PC-3 (cell line): ENCODE data around the gene SCAF4. TPM values are rescaled to one million over a fixed set of nuclear protein-coding genes. Genes with fewer than 3 reads are reported as not detected.
A peak's percentile ranks its signal among the peaks of the same experiment; 100 is the strongest.

Experiments used
- ATAC-seq: fragments of 200-7000 bp; cut with Tn5 transposase; 2 replicates; pipeline ENCODE4 v1.9.1; 2020; ENCODE audit warnings: mild to moderate bottlenecking, moderate library complexity
- BruUV-seq: library from RNA; stranded (reverse); fragments of 400-500 nt; replicated peaks from 2 replicates; lab custom pipeline; 2021; lab: Mats Ljungman, UMichigan
- CTCF ChIA-PET: fragments of 300-600 bp; sonication (Branson Sonifier 250); formaldehyde crosslinking; loops from one replicate; lab custom pipeline; 2022; ENCODE audit warnings: antibody characterized with exemption; lab: Charles Lee
- POLR2A ChIA-PET: fragments of 300-600 bp; sonication (Branson Sonifier 250); formaldehyde crosslinking; loops from one replicate; lab custom pipeline; 2022; ENCODE audit warnings: antibody characterized with exemption; ENCODE audit not compliant: unreplicated experiment; lab: Charles Lee
- DNase-seq: peaks from one replicate; pipeline ENCODE4 v3.0.0-alpha.2; 2015
- H2AFZ ChIP-seq: fragments of 300-600 bp; sonication (generic); 2 replicates; pipeline ENCODE4 v1.6.0; 2016; ENCODE audit warnings: antibody characterized with exemption, low read length
- H3F3A ChIP-seq: fragments of 300-600 bp; sonication (generic); one replicate; pipeline ENCODE4 v1.6.0; 2017; ENCODE audit warnings: antibody characterized with exemption, low read length, control low read depth, mild to moderate bottlenecking; ENCODE audit not compliant: unreplicated experiment
- H3K27ac ChIP-seq: fragments of 300-600 bp; sonication (generic); 2 replicates; pipeline ENCODE4 v1.5.1; 2016; ENCODE audit warnings: mild to moderate bottlenecking, low read length
- H3K27me3 ChIP-seq: fragments of 300-600 bp; sonication (generic); 2 replicates; pipeline ENCODE4 v1.6.1; 2016; ENCODE audit warnings: low read length, mixed read lengths
- H3K36me3 ChIP-seq: fragments of 300-600 bp; sonication (generic); 2 replicates; pipeline ENCODE4 v1.6.1; 2016; ENCODE audit warnings: low read depth, mixed run types, low read length, mixed read lengths
- H3K4me1 ChIP-seq: fragments of 300-600 bp; sonication (generic); 2 replicates; pipeline ENCODE4 v1.5.1; 2016; ENCODE audit warnings: low read length; ENCODE audit not compliant: insufficient read depth
- H3K4me2 ChIP-seq: fragments of 300-600 bp; sonication (generic); 2 replicates; pipeline ENCODE4 v1.6.0; 2016; ENCODE audit warnings: low read length
- H3K4me3 ChIP-seq: fragments of 300-600 bp; sonication (generic); 2 replicates; pipeline ENCODE4 v1.5.1; 2016; ENCODE audit warnings: mild to moderate bottlenecking, low read length, mixed read lengths
- H3K79me2 ChIP-seq: fragments of 300-600 bp; sonication (generic); 2 replicates; pipeline ENCODE4 v1.6.1; 2017; ENCODE audit warnings: low read length, mixed read lengths
- H3K9ac ChIP-seq: fragments of 300-600 bp; sonication (generic); 2 replicates; pipeline ENCODE4 v1.6.0; 2016; ENCODE audit warnings: mild to moderate bottlenecking, low read length
- H3K9me2 ChIP-seq: fragments of 300-600 bp; sonication (generic); replicated peaks from 2 replicates; pipeline ENCODE4 v1.6.1; 2016; ENCODE audit warnings: mixed run types, low read length, mixed read lengths
- H3K9me3 ChIP-seq: fragments of 300-600 bp; sonication (generic); 2 replicates; pipeline ENCODE4 v1.6.1; 2016; ENCODE audit warnings: low read length, mixed read lengths
- H4K20me1 ChIP-seq: fragments of 300-600 bp; sonication (generic); 2 replicates; pipeline ENCODE4 v1.6.1; 2016; ENCODE audit warnings: low read length, mixed read lengths
- EZH2 ChIP-seq: fragments of 300-600 bp; sonication (generic); IDR thresholded peaks from one replicate; pipeline ENCODE4 v1.6.1; 2017; ENCODE audit warnings: antibody characterized with exemption, mild to moderate bottlenecking, low read length; ENCODE audit not compliant: unreplicated experiment
- EZH2phosphoT487 ChIP-seq: fragments of 300-600 bp; sonication (generic); IDR thresholded peaks from 2 replicates; pipeline ENCODE4 v1.6.1; 2018; ENCODE audit warnings: mild to moderate bottlenecking, antibody characterized with exemption, low read length, borderline replicate concordance
- intact Hi-C: fragments of 100-400 bp; cut with micrococcal nuclease; formaldehyde crosslinking; loops from 2 replicates; pipeline ENCODE4 v1.9.0; 2023
- total RNA-seq: library from RNA; depleted of rRNA; stranded (reverse); fragments of >200 nt; gene quantifications from 2 replicates; pipeline ENCODE4 v1.2.3, GENCODE V29; 2014
- TF ChIP-seq, protein P1 (sequence below): fragments of 300-600 bp; sonication (generic); conservative IDR thresholded peaks from 2 replicates; pipeline ENCODE4 v1.5.1; 2017; ENCODE audit warnings: antibody characterized with exemption, low read depth, mild to moderate bottlenecking, low read length

The SCAF4 gene
- total RNA-seq, 1 experiment from 2014 or later: 11.2 TPM

DNA sequence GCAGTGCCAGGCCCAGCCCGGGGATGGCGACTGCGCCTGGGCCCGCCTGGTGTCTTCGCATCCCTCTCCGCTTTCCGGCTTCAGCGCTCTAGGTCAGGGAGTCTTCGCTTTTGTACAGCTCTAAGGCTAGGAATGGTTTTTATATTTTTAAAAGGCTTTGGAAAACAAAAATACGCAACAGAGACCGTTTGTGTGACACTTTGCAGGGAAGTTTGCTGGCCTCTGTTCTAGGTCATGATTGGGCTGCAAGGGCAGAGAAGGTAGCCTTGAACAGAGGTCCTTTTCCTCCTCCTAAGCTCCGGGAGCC, 71.7 kb downstream of the SCAF4 start:
- ATAC-seq: peak; percentile 27
- H3K4me2 ChIP-seq: peak overlapping the region; percentile 92
- no peaks in the 10 kb centered on the region for H3K9me2 ChIP-seq
- no peaks in the 10 kb centered on the region for H3K9me3 ChIP-seq
- peak overlapping the region; percentile 86 for H3K4me3 ChIP-seq
- peaks cover 57% of the 10 kb centered on the region for H3K79me2 ChIP-seq
- H3K36me3 ChIP-seq: peaks cover 21% of the 10 kb centered on the region; the same call in 1 of the 2 replicates
- intact Hi-C loops: loop anchor here (2.0 kb wide), 1 partner anchor 71 kb away; no protein-coding TSS in a partner anchor
- TF ChIP-seq EZH2phosphoT487 (no peak), EZH2 (no peak)
- TF ChIP-seq, protein P1, sequence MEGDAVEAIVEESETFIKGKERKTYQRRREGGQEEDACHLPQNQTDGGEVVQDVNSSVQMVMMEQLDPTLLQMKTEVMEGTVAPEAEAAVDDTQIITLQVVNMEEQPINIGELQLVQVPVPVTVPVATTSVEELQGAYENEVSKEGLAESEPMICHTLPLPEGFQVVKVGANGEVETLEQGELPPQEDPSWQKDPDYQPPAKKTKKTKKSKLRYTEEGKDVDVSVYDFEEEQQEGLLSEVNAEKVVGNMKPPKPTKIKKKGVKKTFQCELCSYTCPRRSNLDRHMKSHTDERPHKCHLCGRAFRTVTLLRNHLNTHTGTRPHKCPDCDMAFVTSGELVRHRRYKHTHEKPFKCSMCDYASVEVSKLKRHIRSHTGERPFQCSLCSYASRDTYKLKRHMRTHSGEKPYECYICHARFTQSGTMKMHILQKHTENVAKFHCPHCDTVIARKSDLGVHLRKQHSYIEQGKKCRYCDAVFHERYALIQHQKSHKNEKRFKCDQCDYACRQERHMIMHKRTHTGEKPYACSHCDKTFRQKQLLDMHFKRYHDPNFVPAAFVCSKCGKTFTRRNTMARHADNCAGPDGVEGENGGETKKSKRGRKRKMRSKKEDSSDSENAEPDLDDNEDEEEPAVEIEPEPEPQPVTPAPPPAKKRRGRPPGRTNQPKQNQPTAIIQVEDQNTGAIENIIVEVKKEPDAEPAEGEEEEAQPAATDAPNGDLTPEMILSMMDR: no peak
- DNase-seq: peak; percentile 21
- BruUV-seq: no TSS peak
- ChIA-PET CTCF (interaction anchor here (0.6 kb wide), 1 partner anchor 26 kb away, joined by 12 read pairs; no protein-coding TSS in a partner anchor), POLR2A (no interaction called here)
- H3F3A ChIP-seq: no peaks in the 10 kb centered on the region
- H3K27ac ChIP-seq: no peak overlapping the region
- no peak overlapping the region for H2AFZ ChIP-seq
- peak overlapping the region; percentile 87 for H3K9ac ChIP-seq
- H3K4me1 ChIP-seq: peaks cover 38% of the 10 kb centered on the region
- H4K20me1 ChIP-seq: peaks cover 36% of the 10 kb centered on the region
- no peaks in the 10 kb centered on the region for H3K27me3 ChIP-seq

DNA sequence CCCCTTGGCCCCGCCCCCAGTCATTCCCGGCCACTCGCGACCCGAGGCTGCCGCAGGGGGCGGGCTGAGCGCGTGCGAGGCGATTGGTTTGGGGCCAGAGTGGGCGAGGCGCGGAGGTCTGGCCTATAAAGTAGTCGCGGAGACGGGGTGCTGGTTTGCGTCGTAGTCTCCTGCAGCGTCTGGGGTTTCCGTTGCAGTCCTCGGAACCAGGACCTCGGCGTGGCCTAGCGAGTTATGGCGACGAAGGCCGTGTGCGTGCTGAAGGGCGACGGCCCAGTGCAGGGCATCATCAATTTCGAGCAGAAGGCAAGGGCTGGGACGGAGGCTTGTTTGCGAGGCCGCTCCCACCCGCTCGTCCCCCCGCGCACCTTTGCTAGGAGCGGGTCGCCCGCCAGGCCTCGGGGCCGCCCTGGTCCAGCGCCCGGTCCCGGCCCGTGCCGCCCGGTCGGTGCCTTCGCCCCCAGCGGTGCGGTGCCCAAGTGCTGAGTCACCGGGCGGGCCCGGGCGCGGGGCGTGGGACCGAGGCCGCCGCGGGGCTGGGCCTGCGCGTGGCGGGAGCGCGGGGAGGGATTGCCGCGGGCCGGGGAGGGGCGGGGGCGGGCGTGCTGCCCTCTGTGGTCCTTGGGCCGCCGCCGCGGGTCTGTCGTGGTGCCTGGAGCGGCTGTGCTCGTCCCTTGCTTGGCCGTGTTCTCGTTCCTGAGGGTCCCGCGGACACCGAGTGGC, 72.2 kb downstream of the SCAF4 start, which contains the start of gene SOD1:
Gene SOD1, plus strand, starts transcription at position 158 of the 723 bp plus-strand sequence. Its CDS starts 77 bp downstream, at position 235.
- H2AFZ ChIP-seq: peak within 1 kb of the TSS; percentile 92
- H3K27me3 ChIP-seq: no peaks in the 10 kb centered on the region
- no peaks in the 10 kb centered on the region for H3F3A ChIP-seq
- H3K9ac ChIP-seq: peak within 1 kb of the TSS; percentile 87
- DNase-seq (peak; percentile 95), ATAC-seq (peak; percentile 91)
- intact Hi-C loops: loop anchor here (1.0 to 2.0 kb wide), 2 partner anchors 29 to 71 kb away; no protein-coding TSS in a partner anchor
- peaks cover 35% of the 10 kb centered on the region for H4K20me1 ChIP-seq
- H3K4me2 ChIP-seq: peak within 1 kb of the TSS; percentile 92
- H3K27ac ChIP-seq: peak within 1 kb of the TSS; percentile 53
- ChIA-PET POLR2A (no interaction called here), CTCF (no interaction called here)
- H3K79me2 ChIP-seq: peaks cover 52% of the 10 kb centered on the region
- TF ChIP-seq EZH2: no peak
- no peak for TF ChIP-seq EZH2phosphoT487
- TF ChIP-seq, protein P1: no peak
- no TSS peak for BruUV-seq
- H3K4me3 ChIP-seq: peak within 1 kb of the TSS; percentile 86
- H3K9me3 ChIP-seq: no peaks in the 10 kb centered on the region
- H3K36me3 ChIP-seq: peaks cover 21% of the 10 kb centered on the region; the same call in 1 of the 2 replicates
- peaks cover 38% of the 10 kb centered on the region for H3K4me1 ChIP-seq
- no peaks in the 10 kb centered on the region for H3K9me2 ChIP-seq

DNA sequence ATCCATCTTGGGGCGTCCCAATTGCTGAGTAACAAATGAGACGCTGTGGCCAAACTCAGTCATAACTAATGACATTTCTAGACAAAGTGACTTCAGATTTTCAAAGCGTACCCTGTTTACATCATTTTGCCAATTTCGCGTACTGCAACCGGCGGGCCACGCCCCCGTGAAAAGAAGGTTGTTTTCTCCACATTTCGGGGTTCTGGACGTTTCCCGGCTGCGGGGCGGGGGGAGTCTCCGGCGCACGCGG, 72.7 kb downstream of the SCAF4 start:
- H3K27ac ChIP-seq: 0 out of 2 replicates have a peak overlapping the region, but pooled peaks have one; percentile 14
- BruUV-seq: no TSS peak
- peaks cover 38% of the 10 kb centered on the region for H3K4me1 ChIP-seq
- intact Hi-C loops: loop anchor here (1.0 kb wide), 1 partner anchor 29 kb away; no protein-coding TSS in a partner anchor
- H3K36me3 ChIP-seq: peaks cover 20% of the 10 kb centered on the region; the same call in 1 of the 2 replicates
- H3K9ac ChIP-seq: peak overlapping the region; percentile 87
- H2AFZ ChIP-seq: peak overlapping the region; percentile 92
- ATAC-seq: peak; percentile 22
- no peaks in the 10 kb centered on the region for H3K9me2 ChIP-seq
- H4K20me1 ChIP-seq: peaks cover 35% of the 10 kb centered on the region
- ChIA-PET POLR2A (no interaction called here), CTCF (no interaction called here)
- H3K79me2 ChIP-seq: peaks cover 47% of the 10 kb centered on the region
- DNase-seq: no peak
- TF ChIP-seq EZH2 (no peak), EZH2phosphoT487 (no peak)
- TF ChIP-seq, protein P1: no peak
- no peaks in the 10 kb centered on the region for H3F3A ChIP-seq
- no peaks in the 10 kb centered on the region for H3K9me3 ChIP-seq
- peak overlapping the region; percentile 86 for H3K4me3 ChIP-seq
- peak overlapping the region; percentile 88 for H3K4me2 ChIP-seq
- H3K27me3 ChIP-seq: no peaks in the 10 kb centered on the region
